IPS DF 4.7 (cell line): ENCODE data around the gene TMTC1.

ENCODE experiments used
- DNase-seq: peaks from one replicate; pipeline ENCODE4 v3.0.0-alpha.2; 2013; ENCODE audit warnings: low spot score; ENCODE audit errors: extremely low read depth

Gene TMTC1

DNA sequence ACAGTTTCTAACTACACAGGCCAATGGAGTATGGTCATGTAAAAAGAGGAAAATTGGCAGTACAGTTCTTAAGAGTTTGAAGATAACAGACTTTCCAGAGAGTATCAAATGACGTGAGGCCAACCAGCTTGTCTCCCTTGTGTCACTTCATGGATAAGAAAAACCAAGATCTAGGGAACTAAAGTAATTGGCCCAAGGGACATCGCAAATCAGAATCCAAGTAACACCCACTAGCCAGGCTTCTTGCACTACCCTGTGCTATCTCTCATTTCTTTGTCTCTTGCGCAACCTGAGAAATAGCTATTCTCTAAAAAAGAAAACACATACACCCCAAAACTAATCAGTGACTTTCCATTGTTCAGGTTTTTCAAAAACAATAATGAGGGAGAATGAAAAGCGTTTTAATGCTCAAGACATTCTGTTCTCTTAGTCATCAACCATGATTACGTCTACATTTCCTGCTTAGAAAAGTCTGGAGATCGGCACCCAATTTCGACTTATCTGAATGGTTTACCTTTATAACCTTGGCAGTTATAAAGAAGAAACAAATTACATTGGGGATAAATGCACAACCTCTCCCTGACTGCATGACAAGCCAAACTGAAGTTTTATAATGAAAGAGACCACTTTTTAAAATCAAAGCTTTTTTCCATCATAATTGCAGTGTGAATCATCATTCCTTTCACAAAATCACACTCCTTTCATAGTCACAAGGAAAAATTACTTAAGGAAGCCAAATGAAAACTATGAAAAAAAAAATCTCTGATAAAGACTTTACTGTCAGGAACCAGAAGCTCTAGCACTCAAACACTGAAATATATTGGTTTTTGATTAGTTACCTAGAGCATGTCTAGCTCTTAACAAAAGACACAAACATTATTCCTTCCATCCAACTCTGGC lies 42.1 kb downstream of the TMTC1 start:
- no peak for DNase-seq

DNA sequence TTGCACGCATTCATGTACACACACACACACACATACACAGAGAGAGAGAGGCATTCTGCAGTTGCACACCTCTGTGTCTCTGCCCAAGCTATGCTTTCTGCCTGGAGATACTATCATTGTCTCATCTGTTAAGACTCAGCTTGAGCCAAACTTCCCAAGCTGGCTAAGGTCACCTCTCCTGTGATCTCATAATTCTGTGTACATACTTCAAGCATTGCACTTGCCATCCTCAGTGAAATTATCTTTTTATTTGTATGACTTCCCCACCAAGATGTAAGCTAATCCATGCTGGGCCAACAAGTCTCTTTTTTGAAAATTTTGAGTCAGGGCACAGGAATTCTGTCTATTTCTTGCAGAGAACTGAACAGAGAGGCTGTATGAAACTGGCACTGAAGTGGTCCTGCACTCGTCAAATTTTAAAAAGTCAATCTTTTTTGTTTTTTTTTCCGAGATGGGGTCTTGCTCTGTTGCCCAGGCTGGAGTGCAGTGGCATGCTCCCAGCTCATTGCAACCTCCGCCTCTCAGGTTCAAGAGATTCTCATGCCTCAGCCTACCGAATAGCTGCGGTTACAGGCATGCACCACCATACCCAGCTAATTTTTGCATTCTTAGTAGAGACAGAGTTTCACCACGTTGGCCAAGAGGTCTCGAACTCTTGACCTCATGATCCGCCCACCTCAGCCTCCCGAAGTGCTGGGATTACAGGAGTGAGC lies 44.3 kb downstream of the TMTC1 start:
- DNase-seq = no peak

DNA sequence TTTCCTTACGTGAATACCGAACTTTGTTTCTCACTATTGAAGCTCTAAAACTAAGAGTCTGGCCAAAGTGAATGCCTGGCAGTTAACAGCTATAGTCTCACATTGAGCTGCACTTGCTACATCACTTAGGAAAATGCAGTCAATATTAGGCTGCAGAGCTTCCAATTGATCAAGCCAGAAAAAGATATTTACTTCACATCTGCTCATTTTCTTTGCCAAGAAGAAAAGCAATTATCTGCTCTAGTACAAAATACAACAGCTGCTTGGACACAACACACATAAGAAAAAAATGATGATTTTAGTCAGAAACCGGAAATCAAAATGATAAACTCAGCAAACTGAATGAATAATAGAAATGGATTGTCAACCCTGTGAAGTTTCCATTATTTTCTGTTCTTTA lies 45.4 kb downstream of the TMTC1 start:
- no peak for DNase-seq

DNA sequence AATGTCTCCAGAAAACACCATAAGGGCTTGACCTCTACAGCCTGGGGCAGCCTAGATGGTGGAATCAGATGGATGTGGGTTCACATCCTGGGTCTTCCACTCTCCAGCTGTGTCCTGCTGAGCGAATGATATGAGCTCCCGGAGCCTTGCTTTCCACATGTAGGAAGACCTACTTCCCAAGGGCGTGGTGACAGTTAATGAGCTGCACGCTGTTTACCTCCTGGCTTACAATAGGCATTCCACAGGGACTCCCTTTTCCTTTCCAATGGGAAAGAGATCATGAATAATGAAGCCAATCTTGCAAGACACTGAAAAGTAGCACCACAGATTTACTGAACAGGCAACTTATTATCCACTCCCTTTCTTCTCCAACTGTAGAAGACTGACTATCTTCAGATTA lies 46.1 kb downstream of the TMTC1 start:
- no peak for DNase-seq

DNA sequence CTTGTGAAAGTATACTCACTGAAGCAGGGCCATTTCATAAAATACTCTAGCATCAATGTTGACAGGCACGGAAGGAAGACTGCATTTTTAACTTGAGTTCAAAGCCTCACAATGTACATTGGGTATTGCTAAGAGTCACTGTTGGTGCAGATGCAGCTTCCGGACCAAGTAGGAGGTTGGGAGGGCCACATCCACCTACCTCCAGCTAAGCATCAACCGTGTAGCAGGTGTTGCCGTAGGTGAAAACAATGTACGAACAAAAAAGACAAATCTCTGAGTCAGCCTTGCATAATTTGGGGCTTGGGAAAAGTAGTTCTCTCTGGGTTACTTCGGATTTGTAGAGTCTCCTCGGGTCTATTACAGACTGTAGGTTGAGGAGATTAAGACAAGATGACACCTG lies 48.1 kb downstream of the TMTC1 start:
- DNase-seq = no peak

DNA sequence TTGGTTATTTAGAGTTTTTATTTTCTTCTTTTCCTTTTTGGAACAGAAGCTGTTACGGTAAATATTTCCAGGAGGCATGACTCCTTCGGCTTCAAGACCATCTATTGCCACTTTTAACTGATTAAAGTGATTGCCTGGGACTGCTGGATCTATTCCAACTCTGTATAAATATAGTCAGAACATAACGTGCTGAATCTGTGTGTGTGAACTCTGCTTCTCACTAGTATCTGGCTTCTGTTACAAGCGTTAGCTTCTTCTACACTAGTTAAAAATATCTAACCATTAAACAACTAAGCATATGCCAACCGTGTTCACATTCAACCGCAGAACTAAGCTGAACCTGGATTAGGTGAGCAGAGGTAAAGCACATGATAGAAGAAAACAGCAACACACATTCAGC lies 49.0 kb downstream of the TMTC1 start:
- no peak for DNase-seq

DNA sequence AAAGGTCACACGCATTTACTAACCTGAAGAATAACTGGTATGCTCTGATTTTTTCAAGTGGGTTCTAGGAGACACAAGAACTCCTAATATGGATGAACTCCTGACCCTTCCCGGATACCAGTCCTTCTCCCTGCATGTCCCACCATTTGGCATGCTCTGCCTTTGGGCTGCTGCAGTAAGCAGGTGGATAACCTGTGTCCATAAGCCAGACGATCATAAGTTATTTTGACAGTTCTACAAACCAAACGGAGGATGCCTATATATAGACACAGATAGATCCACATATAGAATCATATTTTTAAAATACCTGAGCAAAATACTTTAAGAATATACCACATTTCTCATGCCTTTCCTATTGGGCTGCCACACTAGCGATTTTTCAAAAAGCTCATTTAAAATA lies 49.4 kb downstream of the TMTC1 start:
- no peak for DNase-seq

DNA sequence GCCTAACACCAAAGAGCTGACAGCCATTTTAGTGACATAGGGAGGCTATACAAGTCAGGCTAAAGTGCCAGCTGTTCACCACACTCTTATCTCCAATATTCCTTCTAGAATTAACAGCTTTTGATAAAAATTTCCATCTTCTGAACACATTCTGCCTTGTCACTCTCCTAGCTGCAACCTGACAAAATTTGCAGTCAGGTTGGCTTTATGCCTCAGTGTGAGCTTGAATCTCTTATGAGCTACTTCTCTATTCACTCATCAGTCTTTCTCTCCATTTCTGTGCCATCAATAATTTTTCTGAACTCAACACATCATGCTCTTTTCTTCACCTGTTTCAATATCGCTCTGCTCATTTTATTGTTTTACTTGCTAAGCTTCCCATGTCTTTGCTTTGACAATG lies 50.2 kb downstream of the TMTC1 start:
- no peak for DNase-seq

DNA sequence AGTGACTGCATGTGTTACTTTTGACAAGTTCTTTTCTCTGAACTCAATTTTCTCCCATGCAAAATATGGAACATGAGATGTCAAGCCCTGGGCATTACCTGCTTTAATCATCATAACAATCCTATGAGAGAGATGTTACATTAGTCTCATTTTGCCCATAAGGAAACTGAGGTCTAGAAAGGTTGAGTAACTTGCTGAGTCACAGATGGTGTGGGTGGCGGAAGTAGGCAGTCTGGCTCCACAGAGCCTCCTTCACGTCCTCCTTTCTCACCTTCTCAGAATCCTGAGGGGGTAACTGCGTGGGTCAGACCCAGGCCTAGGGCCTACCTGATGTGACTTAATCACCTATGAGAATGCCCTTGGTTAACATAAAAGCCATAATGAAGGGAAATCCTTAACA lies 50.7 kb downstream of the TMTC1 start:
- no peak for DNase-seq

DNA sequence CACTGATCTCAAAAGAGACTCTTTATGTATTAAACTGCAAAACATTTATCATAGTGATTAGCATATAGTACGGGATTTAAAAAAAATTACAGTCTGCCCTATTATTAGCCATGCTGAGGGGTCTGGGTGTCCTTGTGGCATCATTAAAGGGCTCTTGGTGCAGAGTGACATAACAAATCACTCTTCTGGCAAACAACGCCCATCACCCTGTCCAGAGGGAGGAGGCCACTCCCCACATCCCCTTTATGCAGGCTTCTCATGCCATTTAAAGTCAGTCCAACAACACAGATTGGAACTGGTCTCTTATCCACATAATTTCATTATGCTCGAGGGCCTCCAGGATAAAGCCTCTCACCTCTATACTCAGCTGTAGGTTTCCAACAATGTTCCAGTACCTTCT lies 51.1 kb downstream of the TMTC1 start:
- no peak for DNase-seq

DNA sequence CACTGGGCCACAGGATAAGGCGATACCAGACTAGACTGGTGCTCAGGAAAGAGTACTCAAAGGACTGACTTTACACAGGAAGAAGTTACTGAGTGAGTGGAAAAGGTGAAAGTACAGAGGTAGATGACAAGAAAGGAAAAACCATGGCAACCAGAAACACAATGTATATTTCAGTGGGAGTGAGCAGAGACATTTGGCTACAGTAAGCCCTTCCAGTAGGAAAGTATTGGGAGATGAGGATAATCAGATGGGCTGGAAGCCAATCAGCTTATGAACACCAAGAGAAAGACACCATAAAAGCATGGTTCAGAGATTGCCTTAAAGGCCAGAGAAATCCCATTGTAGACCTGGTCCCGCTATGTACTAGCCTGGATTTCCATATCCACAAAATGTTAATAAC lies 51.6 kb downstream of the TMTC1 start:
- DNase-seq = no peak

DNA sequence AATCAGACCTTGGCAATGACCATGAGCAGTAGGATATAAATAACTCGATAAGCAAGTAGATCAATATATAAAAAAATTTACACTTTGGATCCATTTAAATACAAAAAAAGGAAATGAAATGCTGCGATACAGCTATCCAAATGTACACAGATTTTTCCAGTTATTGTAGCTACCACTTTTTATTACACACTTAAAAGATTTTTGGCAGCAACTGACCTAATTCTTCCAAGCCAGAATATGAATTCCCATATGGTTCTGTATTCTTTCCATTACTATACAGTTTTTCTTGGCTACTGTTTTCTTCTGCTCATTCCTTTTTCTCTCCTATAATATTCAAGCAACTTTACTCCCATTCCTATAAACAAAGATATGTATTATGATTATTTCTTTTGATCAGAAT lies 52.2 kb downstream of the TMTC1 start:
- no peak for DNase-seq

DNA sequence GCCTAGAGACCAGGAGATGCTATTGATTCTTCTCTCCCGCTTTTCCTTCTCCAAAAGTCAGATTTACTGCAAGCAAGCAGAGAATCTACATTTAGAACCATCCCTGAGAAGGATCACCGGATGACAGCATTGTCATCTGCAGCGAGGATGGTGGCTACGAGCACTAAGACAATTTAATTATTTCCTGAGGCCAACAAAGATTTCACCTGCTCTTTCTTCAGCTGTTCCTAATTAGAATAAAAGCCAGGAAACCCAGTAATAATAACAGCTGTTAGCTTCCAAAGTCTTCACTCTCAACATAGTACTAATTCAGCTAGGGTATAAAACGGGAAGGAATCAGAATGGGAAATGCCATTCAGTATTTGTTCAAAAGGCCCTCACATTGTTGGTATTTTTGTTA lies 53.3 kb downstream of the TMTC1 start:
- no peak for DNase-seq

DNA sequence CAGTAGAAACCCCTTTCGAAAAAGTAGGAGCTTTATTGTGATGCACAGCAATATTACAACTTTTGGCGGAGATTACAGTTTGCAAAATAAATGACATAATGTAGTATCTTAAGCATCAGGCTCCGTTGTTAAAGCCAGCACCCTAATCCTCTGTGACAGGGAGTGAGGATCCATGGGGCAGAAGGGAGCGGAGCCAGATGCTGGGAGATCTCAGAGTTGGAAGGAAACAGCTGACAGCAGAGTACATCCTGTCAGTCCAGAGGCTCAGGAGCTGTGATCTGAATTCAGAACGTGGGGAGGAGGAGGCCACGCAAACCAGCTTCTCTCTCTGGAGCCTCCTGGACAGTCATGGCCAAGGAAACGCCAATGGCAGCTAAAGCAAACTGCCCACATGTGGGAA lies 55.7 kb downstream of the TMTC1 start:
- no peak for DNase-seq

DNA sequence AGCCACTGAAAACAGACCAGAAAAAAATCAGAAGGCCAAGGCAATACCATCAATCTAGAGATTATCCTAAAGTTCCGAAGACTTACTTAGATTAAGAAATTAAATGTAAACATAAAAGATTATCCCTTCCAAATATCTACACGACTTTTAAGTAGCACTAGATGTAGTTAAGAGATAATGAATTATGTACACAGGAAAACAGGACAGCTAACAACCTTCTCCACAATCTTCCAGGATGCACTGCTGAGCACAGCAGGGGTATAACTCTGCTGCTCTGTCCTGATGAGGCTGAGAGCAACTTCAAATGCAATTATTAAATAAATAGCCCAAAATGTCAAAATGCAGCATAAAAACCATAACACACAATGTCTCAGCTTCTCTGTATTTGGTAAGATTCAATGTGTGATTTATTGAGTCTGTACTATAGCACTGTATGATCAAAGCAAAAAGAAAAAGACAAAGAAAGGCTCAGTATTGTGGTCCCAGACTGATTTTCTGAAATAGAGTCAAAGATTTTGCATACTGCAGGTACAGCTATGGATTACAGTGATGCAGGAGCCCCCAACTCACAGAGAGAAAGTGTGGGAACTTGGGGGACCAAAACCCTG lies 56.9 kb downstream of the TMTC1 start:
- DNase-seq = no peak

DNA sequence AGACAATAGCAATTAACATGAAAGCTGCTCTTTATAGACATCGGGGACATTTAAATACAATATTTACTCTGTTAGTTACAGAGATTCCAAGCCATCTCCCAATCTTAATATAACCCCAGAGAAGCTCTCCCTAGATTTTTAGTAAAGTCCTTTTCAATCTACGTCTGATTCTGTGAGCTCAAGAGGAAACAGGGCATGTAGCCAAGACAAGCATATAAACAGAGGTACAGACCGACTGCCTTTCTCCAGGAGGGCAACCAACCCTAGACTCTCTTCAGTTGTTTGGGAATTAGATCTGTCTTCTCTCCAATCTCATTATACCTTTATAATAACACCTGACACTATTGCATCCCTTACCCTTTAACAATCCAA lies 57.4 kb downstream of the TMTC1 start:
- DNase-seq = no peak

DNA sequence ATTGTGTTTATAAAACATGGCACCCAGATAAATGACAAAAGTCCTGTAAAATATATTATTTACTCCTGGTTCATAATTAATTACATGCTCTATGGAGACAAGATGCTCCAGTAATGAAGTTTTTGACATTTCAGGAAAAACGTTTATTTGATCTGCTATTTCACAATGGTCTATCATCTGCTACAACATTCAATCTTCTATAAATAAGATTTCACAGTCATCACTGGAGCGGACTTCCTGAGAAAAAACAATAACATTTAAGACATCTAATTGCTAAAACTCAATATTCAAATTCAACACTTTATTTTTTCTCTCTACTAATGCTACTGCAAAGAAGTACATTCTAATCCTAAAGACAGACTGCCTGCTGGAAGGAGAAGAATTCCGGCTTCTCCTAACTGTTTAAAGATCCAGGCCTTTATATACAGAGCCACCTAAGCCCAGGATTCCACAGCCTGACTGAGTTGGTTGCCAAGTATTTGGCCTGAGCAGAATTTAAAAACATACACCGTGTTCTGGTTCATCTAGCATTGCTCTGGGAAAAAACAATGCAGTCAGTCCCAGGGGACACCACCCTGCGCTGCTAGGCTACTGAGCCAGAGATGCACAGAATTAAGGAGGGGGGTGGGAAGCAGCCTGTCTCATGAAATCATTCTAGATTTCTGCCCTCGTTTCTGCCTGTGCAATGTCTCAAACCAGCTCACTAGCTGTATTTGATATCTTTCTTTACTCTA lies 58.0 kb downstream of the TMTC1 start:
- DNase-seq = no peak

DNA sequence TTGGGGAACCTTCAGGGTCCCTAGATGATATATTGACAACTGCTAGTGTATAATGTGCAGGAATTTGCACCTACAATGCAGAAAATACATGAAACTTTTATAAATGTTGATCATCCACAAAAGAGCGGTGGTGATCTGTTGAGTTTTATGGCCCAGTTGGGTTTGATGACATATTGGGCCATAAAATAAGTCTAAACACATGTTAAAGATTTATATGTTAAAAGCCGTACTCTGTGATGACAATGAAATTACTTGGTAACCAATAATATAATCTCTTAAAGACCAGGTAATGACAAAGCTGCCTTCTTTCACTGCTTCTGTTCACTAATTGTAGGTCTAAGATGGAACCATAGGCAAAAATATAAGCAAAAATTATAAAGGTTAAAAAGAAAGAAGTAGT lies 61.6 kb downstream of the TMTC1 start:
- no peak for DNase-seq

DNA sequence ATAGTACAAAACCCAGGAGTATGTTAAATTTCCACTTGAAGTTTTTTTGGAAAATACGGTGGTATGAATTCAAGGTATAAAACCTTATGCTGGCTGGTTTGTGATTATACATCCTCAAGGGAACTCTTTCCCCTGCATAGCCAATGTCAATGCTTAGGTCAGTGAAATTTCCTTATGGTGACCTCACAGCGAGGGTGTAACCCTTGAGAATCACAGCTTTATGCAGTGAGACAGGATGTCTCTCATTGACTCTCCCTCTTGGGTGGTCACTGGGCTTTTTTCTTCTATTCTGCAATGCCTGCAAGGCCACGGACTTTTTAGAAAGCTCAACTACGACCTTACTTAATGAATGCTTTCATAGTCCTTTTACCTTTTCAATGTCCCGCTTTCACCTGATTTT lies 64.4 kb downstream of the TMTC1 start:
- DNase-seq = no peak

DNA sequence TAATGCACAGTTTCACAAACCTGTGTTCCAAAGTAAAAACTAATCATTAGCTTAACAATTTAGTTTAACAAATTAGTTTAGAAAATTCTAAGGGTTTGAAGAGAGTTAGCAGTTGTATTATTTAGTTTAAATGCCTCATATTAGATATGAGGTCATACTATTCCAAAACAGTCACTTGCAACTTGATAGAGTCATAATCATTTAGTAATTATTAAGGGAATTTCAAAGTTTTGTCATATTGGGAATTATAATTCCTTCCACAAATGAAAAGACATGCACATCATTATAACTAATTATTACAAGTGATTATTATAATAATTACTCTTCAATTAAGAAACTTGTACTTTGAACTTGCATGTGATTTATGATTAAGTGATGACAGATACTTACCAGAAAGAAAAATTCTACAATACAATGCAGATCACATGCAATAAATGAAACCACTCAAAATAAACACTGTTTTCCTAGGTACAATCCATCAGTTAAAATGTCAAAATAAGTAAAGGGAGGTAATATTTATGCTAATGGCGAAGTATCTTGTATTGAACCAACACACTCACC lies 66.1 kb downstream of the TMTC1 start:
- DNase-seq = no peak

DNA sequence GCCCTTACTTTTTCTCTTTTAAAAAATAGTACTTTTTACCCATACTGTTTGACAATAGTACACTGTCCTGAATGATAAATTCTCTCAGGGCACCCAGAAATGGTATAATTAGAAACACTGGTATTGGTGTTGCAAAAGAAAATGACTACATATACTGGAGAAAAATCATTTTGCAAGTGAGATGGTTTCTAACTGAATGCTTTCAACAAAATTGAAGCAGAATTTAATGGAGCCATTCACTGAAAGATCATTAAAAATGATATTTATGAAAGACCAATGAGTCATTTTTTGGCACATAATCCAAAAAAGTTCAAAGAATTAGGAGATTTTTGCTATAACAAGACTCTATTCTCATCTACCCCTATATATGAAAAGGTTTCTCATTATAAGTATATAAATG lies 68.8 kb downstream of the TMTC1 start:
- DNase-seq = no peak

DNA sequence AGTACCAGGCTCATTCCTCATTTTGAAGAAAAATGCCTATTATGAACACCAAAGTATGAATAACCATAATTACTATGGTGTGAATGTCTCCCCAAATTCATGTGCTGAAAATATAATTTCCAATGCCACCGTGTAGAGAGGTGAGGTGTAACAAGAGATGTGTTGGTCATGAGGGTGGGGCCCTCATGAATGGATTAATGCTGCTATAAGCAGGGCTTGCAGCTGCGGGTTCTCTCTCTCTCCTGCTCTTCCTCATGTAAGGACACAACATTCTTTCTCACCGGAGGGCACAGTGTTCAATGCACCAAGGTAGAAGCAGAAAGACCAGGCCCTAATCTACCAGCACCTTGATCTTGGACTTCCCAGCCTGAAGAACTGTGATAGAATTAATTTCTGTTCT lies 70.0 kb downstream of the TMTC1 start:
- no peak for DNase-seq
